Activated naive CD8-positive, alpha-beta T cell treated with anti-CD3 and anti-CD28 coated beads for 36 hours (primary cell): ENCODE measurements around the gene SHB. TPM values are rescaled to one million over a fixed set of nuclear protein-coding genes. Genes with fewer than 3 reads are reported as not detected.

Experiments
- DNase-seq: peaks from one replicate; pipeline ENCODE4 v3.0.0; 2021
- H3K27ac Mint-ChIP-seq: one replicate; pipeline ENCODE4 v1.8.0; 2022; ENCODE audit warnings: mild to moderate bottlenecking, moderate library complexity, mixed read lengths
- H3K27me3 Mint-ChIP-seq: one replicate; pipeline ENCODE4 v1.8.0; 2022; ENCODE audit warnings: mild to moderate bottlenecking, mixed read lengths
- H3K36me3 Mint-ChIP-seq: one replicate; pipeline ENCODE4 v1.8.0; 2021; ENCODE audit warnings: mild to moderate bottlenecking, mixed read lengths
- H3K4me1 Mint-ChIP-seq: one replicate; pipeline ENCODE4 v1.8.0; 2021; ENCODE audit warnings: mixed read lengths
- H3K4me3 Mint-ChIP-seq: one replicate; pipeline ENCODE4 v1.8.0; 2022; ENCODE audit warnings: mild to moderate bottlenecking, moderate library complexity, mixed read lengths
- H3K9me3 Mint-ChIP-seq: one replicate; pipeline ENCODE4 v1.8.0; 2022; ENCODE audit warnings: mixed read lengths
- total RNA-seq, 2 experiments: library from RNA; stranded (reverse); gene quantifications; one replicate each; pipeline ENCODE4 v1.2.3, GENCODE V29; 2021

The SHB gene
- total RNA-seq, 2 experiments from 2014 or later = 1.2 to 1.8 TPM

DNA sequence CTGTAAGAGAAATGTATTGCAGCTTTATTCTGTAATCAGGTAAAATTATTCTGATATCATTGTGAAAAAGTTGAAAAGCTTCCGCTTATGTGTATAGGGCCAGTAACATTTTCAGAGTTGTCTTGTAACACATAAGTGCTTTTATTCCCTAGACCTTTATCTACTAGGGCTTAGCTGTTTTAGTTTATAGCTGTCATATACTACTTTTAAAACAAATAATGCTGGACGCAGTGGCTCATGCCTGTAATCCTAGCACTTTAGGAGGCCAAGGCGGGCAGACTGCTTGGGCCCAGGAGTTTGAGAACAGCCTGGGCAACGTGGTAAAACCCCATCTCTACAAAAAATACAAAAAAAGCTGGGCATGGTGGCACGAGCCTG is 198.2 kb downstream of the SHB start:
- H3K36me3 Mint-ChIP-seq = peaks cover 8% of the 10 kb centered on the region
- DNase-seq = no peak
- no peaks in the 10 kb centered on the region for H3K4me1 Mint-ChIP-seq
- no peak overlapping the region for H3K4me3 Mint-ChIP-seq
- no peaks in the 10 kb centered on the region for H3K9me3 Mint-ChIP-seq
- no peak overlapping the region for H3K27ac Mint-ChIP-seq
- H3K27me3 Mint-ChIP-seq = no peaks in the 10 kb centered on the region

GRCh38 chr9:37870081-37870798 is 198.8 kb downstream of the SHB start:
- no peak overlapping the region for H3K4me3 Mint-ChIP-seq
- H3K9me3 Mint-ChIP-seq = no peaks in the 10 kb centered on the region
- H3K27me3 Mint-ChIP-seq = no peaks in the 10 kb centered on the region
- peaks cover 6% of the 10 kb centered on the region for H3K36me3 Mint-ChIP-seq
- no peak overlapping the region for H3K27ac Mint-ChIP-seq
- DNase-seq = no peak
- H3K4me1 Mint-ChIP-seq = no peaks in the 10 kb centered on the region

Other genes with a start within 250 kb of the SHB start
- gene SLC25A51, start 165.1 kb downstream of the SHB start, total RNA-seq = 10 to 100 TPM; 32.2 to 32.7 TPM